ENCODE measurements around the gene ABCA1.
A peak's percentile ranks its signal among the peaks of the same experiment; 100 is the strongest.

Gene ABCA1

DNA sequence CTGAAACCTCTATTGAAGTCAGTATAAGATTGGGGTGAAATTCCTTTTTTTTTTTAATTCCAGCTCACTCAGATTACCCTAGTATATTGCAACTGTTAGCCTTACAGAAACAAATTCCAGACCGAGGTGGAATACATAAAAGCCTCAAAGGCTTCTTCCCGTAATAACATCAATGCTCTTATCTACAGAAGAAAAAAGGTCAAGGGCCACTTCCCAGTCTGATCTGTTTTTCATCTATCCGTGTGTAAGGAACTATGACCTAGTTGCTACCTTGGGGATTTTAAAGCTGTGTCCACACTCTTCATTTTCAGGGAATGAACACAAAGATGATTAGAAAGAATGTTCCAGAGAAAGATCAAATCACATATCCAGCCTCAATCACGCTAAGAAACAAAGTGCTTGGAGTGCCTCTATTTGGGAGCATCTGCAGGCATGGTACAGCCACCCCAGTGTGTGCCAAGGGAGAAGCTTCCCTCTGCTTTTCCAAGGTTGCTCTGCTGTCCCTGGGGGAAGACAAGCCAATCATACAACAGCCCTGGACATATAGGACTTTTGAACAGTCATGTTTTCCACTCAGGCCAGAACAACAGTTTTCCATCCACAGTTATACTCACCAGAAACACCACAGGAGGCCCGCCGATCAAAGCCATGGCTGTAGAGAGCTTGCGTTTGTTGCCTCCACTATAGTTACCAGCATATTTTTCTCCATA, 140.5 kb downstream of the ABCA1 start:
- no peak overlapping the region for H3K27ac ChIP-seq (ENCODE audit: low read length)
- H3K4me2 ChIP-seq (ENCODE audit: low read length), result no peak overlapping the region
- no peak overlapping the region for H2AFZ ChIP-seq (ENCODE audit: low read depth, low read length)
- H4K20me1 ChIP-seq (ENCODE audit: insufficient read depth, low read length), result no peaks in the 10 kb centered on the region
- no peaks in the 10 kb centered on the region for H3K27me3 ChIP-seq (ENCODE audit: low read depth, low read length)
- peaks cover 6% of the 10 kb centered on the region; the same call in 1 of the 2 replicates for H3K4me1 ChIP-seq (ENCODE audit: low read length)
- no peak for TF ChIP-seq EZH2phosphoT487 (IDR thresholded peaks at IDR 0.05; ENCODE audit: low read depth)
- TF ChIP-seq, protein P1, sequence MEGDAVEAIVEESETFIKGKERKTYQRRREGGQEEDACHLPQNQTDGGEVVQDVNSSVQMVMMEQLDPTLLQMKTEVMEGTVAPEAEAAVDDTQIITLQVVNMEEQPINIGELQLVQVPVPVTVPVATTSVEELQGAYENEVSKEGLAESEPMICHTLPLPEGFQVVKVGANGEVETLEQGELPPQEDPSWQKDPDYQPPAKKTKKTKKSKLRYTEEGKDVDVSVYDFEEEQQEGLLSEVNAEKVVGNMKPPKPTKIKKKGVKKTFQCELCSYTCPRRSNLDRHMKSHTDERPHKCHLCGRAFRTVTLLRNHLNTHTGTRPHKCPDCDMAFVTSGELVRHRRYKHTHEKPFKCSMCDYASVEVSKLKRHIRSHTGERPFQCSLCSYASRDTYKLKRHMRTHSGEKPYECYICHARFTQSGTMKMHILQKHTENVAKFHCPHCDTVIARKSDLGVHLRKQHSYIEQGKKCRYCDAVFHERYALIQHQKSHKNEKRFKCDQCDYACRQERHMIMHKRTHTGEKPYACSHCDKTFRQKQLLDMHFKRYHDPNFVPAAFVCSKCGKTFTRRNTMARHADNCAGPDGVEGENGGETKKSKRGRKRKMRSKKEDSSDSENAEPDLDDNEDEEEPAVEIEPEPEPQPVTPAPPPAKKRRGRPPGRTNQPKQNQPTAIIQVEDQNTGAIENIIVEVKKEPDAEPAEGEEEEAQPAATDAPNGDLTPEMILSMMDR (IDR thresholded peaks at IDR 0.05; ENCODE audit: low read depth, low read length), result no peak
- no peaks in the 10 kb centered on the region for H3K79me2 ChIP-seq (ENCODE audit: low read length)
- H3K36me3 ChIP-seq (replicated peaks; ENCODE audit: low read depth, low read length), result no peaks in the 10 kb centered on the region
- H3K4me3 ChIP-seq (ENCODE audit: low read length), result no peak overlapping the region
- H3K9me3 ChIP-seq (ENCODE audit: insufficient read depth, low read length), result no peaks in the 10 kb centered on the region
- no peak overlapping the region for H3K9ac ChIP-seq (ENCODE audit: low read length)

DNA sequence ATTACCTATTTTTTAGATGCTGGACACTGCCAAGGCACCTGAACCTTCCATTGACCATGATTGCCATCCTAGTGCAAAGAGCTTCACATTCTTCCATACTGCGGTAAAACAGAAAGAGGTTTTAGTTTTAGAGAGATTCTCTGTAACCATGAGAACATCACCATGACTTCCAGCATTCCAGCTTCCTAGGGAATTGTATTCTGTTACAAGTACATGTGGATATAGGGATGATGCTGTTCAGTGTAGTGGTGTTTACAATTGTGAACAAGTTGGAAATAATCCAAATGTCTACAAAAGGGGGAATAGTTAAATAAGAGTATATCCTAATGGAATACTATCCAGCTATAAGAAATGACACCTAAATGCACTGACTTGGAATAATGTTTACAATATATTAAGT, 141.7 kb downstream of the ABCA1 start:
- H3K4me1 ChIP-seq (ENCODE audit: low read length), result peaks cover 9% of the 10 kb centered on the region; the same call in 1 of the 2 replicates
- H3K9ac ChIP-seq (ENCODE audit: low read length), result no peak overlapping the region
- H3K36me3 ChIP-seq (replicated peaks; ENCODE audit: low read depth, low read length), result no peaks in the 10 kb centered on the region
- TF ChIP-seq, protein P1 (IDR thresholded peaks at IDR 0.05; ENCODE audit: low read depth, low read length), result no peak
- TF ChIP-seq EZH2phosphoT487 (IDR thresholded peaks at IDR 0.05; ENCODE audit: low read depth), result no peak
- no peak overlapping the region for H3K27ac ChIP-seq (ENCODE audit: low read length)
- H4K20me1 ChIP-seq (ENCODE audit: insufficient read depth, low read length), result no peaks in the 10 kb centered on the region
- no peak overlapping the region for H2AFZ ChIP-seq (ENCODE audit: low read depth, low read length)
- no peak overlapping the region for H3K4me3 ChIP-seq (ENCODE audit: low read length)
- H3K9me3 ChIP-seq (ENCODE audit: insufficient read depth, low read length), result no peaks in the 10 kb centered on the region
- no peaks in the 10 kb centered on the region for H3K27me3 ChIP-seq (ENCODE audit: low read depth, low read length)
- no peak overlapping the region for H3K4me2 ChIP-seq (ENCODE audit: low read length)
- H3K79me2 ChIP-seq (ENCODE audit: low read length), result no peaks in the 10 kb centered on the region

DNA sequence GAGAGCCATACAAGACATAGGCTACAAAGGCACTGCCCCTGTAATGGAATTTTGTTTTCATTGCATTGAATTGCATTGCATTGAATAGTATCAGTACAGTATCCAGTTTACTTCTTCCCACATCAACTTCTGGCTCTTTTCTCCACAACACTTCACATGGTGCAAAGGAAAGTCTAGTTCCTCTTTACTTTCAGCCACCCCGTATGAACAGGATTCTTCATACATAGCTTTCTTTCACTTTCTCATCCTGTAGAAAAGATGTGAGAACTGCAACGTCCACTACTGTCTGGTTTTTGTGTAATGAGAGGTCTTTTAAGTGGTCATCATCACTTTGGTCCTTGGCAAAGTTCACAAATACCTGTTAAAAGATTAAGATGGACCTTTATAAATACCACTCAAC, 143.9 kb downstream of the ABCA1 start:
- no peaks in the 10 kb centered on the region for H3K36me3 ChIP-seq (replicated peaks; ENCODE audit: low read depth, low read length)
- H3K9ac ChIP-seq (ENCODE audit: low read length), result no peak overlapping the region
- H3K27ac ChIP-seq (ENCODE audit: low read length), result no peak overlapping the region
- no peaks in the 10 kb centered on the region for H3K79me2 ChIP-seq (ENCODE audit: low read length)
- no peaks in the 10 kb centered on the region for H3K9me3 ChIP-seq (ENCODE audit: insufficient read depth, low read length)
- TF ChIP-seq EZH2phosphoT487 (IDR thresholded peaks at IDR 0.05; ENCODE audit: low read depth), result no peak
- TF ChIP-seq, protein P1 (IDR thresholded peaks at IDR 0.05; ENCODE audit: low read depth, low read length), result no peak
- peak overlapping the region; percentile 2; the same call in 1 of the 2 replicates for H2AFZ ChIP-seq (ENCODE audit: low read depth, low read length)
- 0 out of 2 replicates have a peak overlapping the region, but pooled peaks have one; percentile 24 for H3K4me2 ChIP-seq (ENCODE audit: low read length)
- H3K4me3 ChIP-seq (ENCODE audit: low read length), result no peak overlapping the region
- no peaks in the 10 kb centered on the region for H4K20me1 ChIP-seq (ENCODE audit: insufficient read depth, low read length)
- H3K4me1 ChIP-seq (ENCODE audit: low read length), result peaks cover 19% of the 10 kb centered on the region
- no peaks in the 10 kb centered on the region for H3K27me3 ChIP-seq (ENCODE audit: low read depth, low read length)

DNA sequence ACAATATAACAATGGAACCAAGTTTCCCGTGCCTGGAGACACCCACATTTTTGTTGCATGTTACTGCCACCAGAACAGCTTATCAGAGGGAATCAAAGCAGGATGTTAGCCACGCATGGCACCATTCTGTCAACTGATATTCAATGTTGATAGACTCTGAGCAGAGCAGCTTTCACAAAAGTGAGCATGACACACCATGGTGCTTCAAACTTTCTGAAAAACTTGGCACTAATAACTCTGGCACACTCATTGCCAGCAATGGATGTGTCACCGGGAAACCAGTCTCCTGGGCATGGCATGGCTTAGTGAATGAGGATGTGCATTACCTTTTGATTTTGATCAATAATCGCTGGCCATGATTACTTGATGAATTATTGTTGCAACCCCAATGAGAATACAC, 144.4 kb downstream of the ABCA1 start:
- TF ChIP-seq, protein P1 (IDR thresholded peaks at IDR 0.05; ENCODE audit: low read depth, low read length), result no peak
- TF ChIP-seq EZH2phosphoT487 (IDR thresholded peaks at IDR 0.05; ENCODE audit: low read depth), result no peak
- Histone ChIP-seq H3K4me2 (ENCODE audit: low read length) (no peak overlapping the region), H3K27ac (ENCODE audit: low read length) (no peak overlapping the region), H4K20me1 (ENCODE audit: insufficient read depth, low read length) (no peaks in the 10 kb centered on the region), H3K4me1 (ENCODE audit: low read length) (peaks cover 19% of the 10 kb centered on the region), H3K4me3 (ENCODE audit: low read length) (no peak overlapping the region), H3K27me3 (ENCODE audit: low read depth, low read length) (no peaks in the 10 kb centered on the region), H3K79me2 (ENCODE audit: low read length) (no peaks in the 10 kb centered on the region), H3K9me3 (ENCODE audit: insufficient read depth, low read length) (no peaks in the 10 kb centered on the region), H2AFZ (ENCODE audit: low read depth, low read length) (no peak overlapping the region), H3K9ac (ENCODE audit: low read length) (no peak overlapping the region), H3K36me3 (replicated peaks; ENCODE audit: low read depth, low read length) (no peaks in the 10 kb centered on the region)

All from OCI-LY3 (cell line).